ENCODE measurements around the gene RHOB. TPM values are rescaled to one million over a fixed set of nuclear protein-coding genes. Genes with fewer than 3 reads are reported as not detected.

The RHOB gene
- total and polyA plus RNA-seq, 2 of the 13 experiments (the other 11 are each of a cell fraction or from before 2014, with no cell fraction given), result 192 to 268 TPM

DNA sequence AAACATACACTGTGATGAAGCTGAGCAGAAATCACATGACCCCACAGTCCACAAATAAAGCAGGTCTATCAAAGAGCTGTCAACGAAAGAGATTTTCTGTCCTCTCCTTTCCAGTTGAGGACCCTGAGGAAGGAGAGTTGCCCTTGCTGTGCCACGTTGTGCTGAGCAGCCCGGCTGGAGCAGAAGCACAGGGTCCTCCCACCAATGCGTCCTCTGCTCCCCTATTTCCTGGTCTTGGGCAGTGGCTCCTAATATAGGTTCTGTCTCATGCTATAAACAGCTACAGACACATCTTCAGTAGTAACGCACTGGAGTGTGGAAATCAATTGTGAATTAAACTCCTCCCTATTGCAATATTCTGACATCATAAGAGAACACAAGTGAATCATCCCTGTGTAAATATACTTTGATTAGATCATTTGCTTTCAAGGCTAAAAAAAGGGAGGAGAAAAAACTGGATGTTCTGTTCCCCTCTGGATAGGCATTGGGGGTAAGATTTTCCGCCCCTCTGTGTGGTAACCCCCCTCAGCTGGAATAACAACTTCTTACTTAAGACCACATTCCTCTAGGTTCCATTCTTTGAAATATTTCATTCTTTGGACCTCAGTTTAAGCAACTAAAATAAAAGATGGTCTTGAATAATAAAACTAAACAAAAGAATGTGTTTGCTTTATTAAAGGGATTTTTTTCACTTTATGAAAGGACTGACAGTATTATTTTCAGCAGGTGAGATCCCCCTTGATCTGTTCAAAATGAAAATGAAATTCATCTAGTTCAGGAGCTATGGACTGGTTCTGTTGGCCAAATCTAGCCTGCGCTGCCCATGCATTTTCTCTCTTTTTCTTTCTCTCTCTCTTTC is 8.3 kb upstream of the RHOB start:
- H3K4me3 ChIP-seq (replicated peaks in 1 of 3; ENCODE audit: insufficient read depth in 1 of 3, low read depth in 2 of 3, low read length in 3 of 3), result peak overlapping the region in 2 of 3 experiments; percentile 5 to 30; a peak in 3 of 6 replicates
- H3K9ac ChIP-seq (ENCODE audit: insufficient read depth, low read depth, low read length), result peak overlapping the region; percentile 42
- peak overlapping the region; percentile 43 for H3K27ac ChIP-seq (ENCODE audit: extremely low read length, insufficient read depth, low read length)
- no TSS peak for BruUV-seq (replicated peaks)
- no peaks in the 10 kb centered on the region for H3K9me3 ChIP-seq (ENCODE audit: low read length)
- WGBS (ENCODE audit: low lambda C conversion rate), result 10% methylated on average over 7 of the region's 7 CpGs
- H3K79me2 ChIP-seq (ENCODE audit: insufficient read depth, low read length), result no peaks in the 10 kb centered on the region
- FAIRE-seq, result no peak
- peak overlapping the region; percentile 65 for H3K4me2 ChIP-seq (ENCODE audit: low read depth, low read length)
- H3K36me3 ChIP-seq (replicated peaks in 1 of 2; ENCODE audit: control insufficient read depth in 1 of 2, insufficient read depth in 2 of 2, low read length in 2 of 2), result no peaks in the 10 kb centered on the region
- peak; percentile 47 for ATAC-seq
- in situ Hi-C loops (cut with HindIII; ENCODE audit: extremely low pct_ligation_motif_present, low pct_unique_long_range_greater_than_20kb), result no loop called here
- ChIA-PET CTCF (ENCODE audit: low intra/inter-chr PET ratio, low total read pairs) (interaction anchor here (1.1 kb wide), 1 partner anchor 158 kb away, joined by 3 read pairs; no protein-coding TSS in a partner anchor), POLR2A (interaction anchor here (0.7 to 6.5 kb wide), 27 partner anchors 10 to 212 kb away, joined by 3 to 185 read pairs (median 6); partner anchors contain the start of genes HS1BP3 and RHOB)
- DNase-seq (ENCODE audit: low spot score), result peak; percentile 87
- no peaks in the 10 kb centered on the region for H4K20me1 ChIP-seq (ENCODE audit: insufficient read depth, low read length)
- intact Hi-C loops (cut with micrococcal nuclease; ENCODE audit: unreplicated experiment), result loop anchor here (1.0 to 2.0 kb wide), 3 partner anchors 20 to 42 kb away; no protein-coding TSS in a partner anchor
- H3K4me1 ChIP-seq (ENCODE audit: insufficient read depth, low read length), result peaks cover 53% of the 10 kb centered on the region
- no peaks in the 10 kb centered on the region for H3K27me3 ChIP-seq (ENCODE audit: control insufficient read depth in 1 of 2, insufficient read depth in 2 of 2, low read length in 2 of 2)
- H2AFZ ChIP-seq (ENCODE audit: low read length), result no peak overlapping the region
- TF ChIP-seq HIVEP1 (CRISPR knock-in tag; IDR thresholded peaks at IDR 0.05) (no peak), TFE3 (CRISPR knock-in tag; IDR thresholded peaks at IDR 0.05) (no peak), E2F5 (CRISPR knock-in tag; conservative IDR thresholded peaks at IDR 0.05) (no peak), NR2F1 (CRISPR knock-in tag; IDR thresholded peaks at IDR 0.05) (0 out of 4 replicates have a peak, but pooled peaks of 1 of the 2 experiments have one; percentile 3), ZBTB14 (CRISPR knock-in tag; IDR thresholded peaks at IDR 0.05) (no peak), NCOA2 (CRISPR knock-in tag; IDR thresholded peaks at IDR 0.05) (peak; percentile 64), ZBTB1 (CRISPR knock-in tag; IDR thresholded peaks at IDR 0.05; ENCODE audit: borderline replicate concordance) (no peak), ZNF33A (CRISPR knock-in tag; IDR thresholded peaks at IDR 0.05; ENCODE audit: borderline replicate concordance) (no peak), ZNF691 (CRISPR knock-in tag; IDR thresholded peaks at IDR 0.05; ENCODE audit: borderline replicate concordance, low read depth) (no peak), HNRNPUL1 (IDR thresholded peaks at IDR 0.05; ENCODE audit: low read depth, low read length) (no peak), RFXANK (CRISPR knock-in tag; IDR thresholded peaks at IDR 0.05) (no peak), ZSCAN12 (CRISPR knock-in tag; IDR thresholded peaks at IDR 0.05) (no peak), MZF1 (CRISPR knock-in tag; IDR thresholded peaks at IDR 0.05; ENCODE audit: borderline replicate concordance) (no peak), MIER3 (CRISPR knock-in tag; IDR thresholded peaks at IDR 0.05; ENCODE audit: borderline replicate concordance) (0 out of 2 replicates have a peak, but pooled peaks have one; percentile 60), MBNL3 (CRISPR knock-in tag; conservative IDR thresholded peaks at IDR 0.05) (no peak), SATB2 (CRISPR knock-in tag; IDR thresholded peaks at IDR 0.05) (no peak)
- TF ChIP-seq, protein P1, sequence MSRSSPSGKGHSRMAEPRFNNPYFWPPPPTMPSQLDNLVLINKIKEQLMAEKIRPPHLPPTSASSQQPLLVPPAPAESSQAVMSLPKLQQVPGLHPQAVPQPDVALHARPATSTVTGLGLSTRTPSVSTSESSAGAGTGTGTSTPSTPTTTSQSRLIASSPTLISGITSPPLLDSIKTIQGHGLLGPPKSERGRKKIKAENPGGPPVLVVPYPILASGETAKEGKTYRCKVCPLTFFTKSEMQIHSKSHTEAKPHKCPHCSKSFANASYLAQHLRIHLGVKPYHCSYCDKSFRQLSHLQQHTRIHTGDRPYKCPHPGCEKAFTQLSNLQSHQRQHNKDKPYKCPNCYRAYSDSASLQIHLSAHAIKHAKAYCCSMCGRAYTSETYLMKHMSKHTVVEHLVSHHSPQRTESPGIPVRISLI (CRISPR knock-in tag; IDR thresholded peaks at IDR 0.05; ENCODE audit: borderline replicate concordance), result no peak
